BE2C (cell line): ENCODE results near the gene NOS2.

Experiments
- DNase-seq: peaks from one replicate; pipeline ENCODE4 v3.0.0-alpha.2; 2020
- H3K27me3 ChIP-seq: fragments of 250-450 bp; sonication (Bioruptor Pico); 2 replicates; pipeline ENCODE4 v1.5.1; 2020; ENCODE audit warnings: mild to moderate bottlenecking
- H3K36me3 ChIP-seq: fragments of 250-450 bp; sonication (Bioruptor Pico); 2 replicates; pipeline ENCODE4 v1.5.1; 2020; ENCODE audit warnings: mild to moderate bottlenecking
- H3K4me1 ChIP-seq: fragments of 250-450 bp; sonication (Bioruptor Pico); 2 replicates; pipeline ENCODE4 v1.5.1; 2020
- H3K4me3 ChIP-seq: 2 replicates; pipeline ENCODE4 v1.5.1; 2011; ENCODE audit warnings: low read depth, low read length
- H3K9me3 ChIP-seq: fragments of 250-450 bp; sonication (Bioruptor Pico); 2 replicates; pipeline ENCODE4 v1.5.1; 2020
- TF ChIP-seq, protein P1 (sequence below): IDR thresholded peaks from 2 replicates; pipeline ENCODE4 v1.5.1; 2012; ENCODE audit warnings: mild to moderate bottlenecking, low read depth, low read length

Gene NOS2

DNA sequence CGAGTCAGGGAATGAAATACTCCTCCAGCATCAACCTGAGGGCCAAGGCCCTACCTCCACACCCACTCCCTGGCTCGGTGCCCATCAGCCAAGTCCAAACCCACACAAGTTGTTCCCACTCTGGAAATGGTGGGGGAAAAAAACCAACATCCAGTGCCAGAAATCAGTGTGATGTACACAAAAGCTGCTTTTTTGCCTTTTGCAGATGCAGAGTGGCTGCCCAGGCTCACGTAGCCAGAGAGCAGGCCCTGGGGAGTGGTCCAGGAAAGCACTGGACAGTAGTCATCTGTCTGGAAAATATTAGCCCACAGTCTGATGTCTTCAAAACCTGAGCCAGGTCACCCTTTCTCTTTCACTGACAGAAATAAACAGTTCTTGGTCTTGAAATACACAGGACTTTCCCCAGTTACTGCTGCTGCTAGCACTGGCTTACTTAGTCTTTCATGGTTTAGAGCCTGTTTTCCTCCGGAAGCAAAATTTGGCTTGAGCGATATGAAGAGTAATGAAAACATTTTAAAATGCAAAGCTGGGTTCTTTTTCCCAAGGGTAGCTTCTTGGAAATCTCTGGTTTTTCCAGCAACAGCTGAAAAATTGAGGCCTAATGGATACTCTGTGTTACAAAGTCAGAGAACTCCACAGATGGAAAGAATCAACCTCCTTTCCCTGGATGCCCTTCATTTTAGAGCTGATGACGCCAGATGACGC is 18.2 kb upstream of the NOS2 start:
- H3K27me3 ChIP-seq, result no peaks in the 10 kb centered on the region
- no peaks in the 10 kb centered on the region for H3K4me1 ChIP-seq
- H3K4me3 ChIP-seq, result no peak overlapping the region
- H3K9me3 ChIP-seq, result no peaks in the 10 kb centered on the region
- no peak for DNase-seq
- H3K36me3 ChIP-seq, result no peaks in the 10 kb centered on the region
- TF ChIP-seq, protein P1, sequence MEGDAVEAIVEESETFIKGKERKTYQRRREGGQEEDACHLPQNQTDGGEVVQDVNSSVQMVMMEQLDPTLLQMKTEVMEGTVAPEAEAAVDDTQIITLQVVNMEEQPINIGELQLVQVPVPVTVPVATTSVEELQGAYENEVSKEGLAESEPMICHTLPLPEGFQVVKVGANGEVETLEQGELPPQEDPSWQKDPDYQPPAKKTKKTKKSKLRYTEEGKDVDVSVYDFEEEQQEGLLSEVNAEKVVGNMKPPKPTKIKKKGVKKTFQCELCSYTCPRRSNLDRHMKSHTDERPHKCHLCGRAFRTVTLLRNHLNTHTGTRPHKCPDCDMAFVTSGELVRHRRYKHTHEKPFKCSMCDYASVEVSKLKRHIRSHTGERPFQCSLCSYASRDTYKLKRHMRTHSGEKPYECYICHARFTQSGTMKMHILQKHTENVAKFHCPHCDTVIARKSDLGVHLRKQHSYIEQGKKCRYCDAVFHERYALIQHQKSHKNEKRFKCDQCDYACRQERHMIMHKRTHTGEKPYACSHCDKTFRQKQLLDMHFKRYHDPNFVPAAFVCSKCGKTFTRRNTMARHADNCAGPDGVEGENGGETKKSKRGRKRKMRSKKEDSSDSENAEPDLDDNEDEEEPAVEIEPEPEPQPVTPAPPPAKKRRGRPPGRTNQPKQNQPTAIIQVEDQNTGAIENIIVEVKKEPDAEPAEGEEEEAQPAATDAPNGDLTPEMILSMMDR, result no peak

DNA sequence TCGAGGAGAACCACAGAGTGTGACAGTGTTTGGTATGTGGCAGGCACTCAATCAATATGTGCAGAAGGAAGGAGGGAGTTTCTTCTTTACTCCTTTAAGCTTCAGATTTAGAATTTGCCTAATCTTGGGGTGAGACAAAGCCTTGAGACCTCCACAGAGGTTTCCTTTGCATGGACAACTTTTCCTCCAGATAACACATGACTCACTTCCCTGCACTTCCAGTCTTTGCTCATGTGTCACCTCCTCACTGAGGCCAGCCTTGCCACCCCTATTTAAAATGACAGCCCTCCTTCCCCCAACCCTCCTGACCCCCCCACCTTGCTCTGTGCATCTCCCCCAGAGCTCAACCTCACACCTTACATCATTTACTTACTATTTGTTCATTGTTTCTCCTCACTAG is 17.4 kb upstream of the NOS2 start:
- no peak overlapping the region for H3K4me3 ChIP-seq
- DNase-seq, result no peak
- H3K27me3 ChIP-seq, result no peaks in the 10 kb centered on the region
- no peaks in the 10 kb centered on the region for H3K9me3 ChIP-seq
- no peaks in the 10 kb centered on the region for H3K4me1 ChIP-seq
- TF ChIP-seq, protein P1, result no peak
- no peaks in the 10 kb centered on the region for H3K36me3 ChIP-seq

- H3K36me3 ChIP-seq, result no peaks in the 10 kb centered on the region
- no peaks in the 10 kb centered on the region for H3K27me3 ChIP-seq
- H3K4me3 ChIP-seq, result no peak overlapping the region
- no peaks in the 10 kb centered on the region for H3K4me1 ChIP-seq
- TF ChIP-seq, protein P1, result no peak
- H3K9me3 ChIP-seq, result no peaks in the 10 kb centered on the region
- no peak for DNase-seq
Measured at GRCh38 chr17:27816946-27817345, 16.6 kb upstream of the NOS2 start.

DNA sequence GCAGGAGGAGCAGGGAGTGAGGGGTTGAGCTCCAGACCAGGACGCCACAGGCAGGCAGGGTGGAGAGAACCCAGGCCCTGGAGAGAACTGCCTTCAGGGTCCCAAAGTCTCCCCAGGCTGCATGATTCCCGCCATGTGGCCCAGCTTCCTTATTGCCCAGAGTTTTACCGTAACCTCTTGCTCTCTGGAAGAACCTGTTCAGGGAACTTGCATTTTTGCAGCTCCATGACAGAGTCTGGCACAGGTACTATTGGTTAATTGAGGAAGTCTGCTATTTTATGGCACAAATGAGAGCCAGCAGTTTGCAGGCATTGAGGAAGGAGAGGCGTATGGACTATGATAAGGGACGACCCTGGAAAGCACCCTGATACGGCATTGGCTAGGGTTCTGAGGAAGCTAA is 11.6 kb upstream of the NOS2 start:
- no peaks in the 10 kb centered on the region for H3K36me3 ChIP-seq
- no peak overlapping the region for H3K4me3 ChIP-seq
- no peaks in the 10 kb centered on the region for H3K9me3 ChIP-seq

DNA sequence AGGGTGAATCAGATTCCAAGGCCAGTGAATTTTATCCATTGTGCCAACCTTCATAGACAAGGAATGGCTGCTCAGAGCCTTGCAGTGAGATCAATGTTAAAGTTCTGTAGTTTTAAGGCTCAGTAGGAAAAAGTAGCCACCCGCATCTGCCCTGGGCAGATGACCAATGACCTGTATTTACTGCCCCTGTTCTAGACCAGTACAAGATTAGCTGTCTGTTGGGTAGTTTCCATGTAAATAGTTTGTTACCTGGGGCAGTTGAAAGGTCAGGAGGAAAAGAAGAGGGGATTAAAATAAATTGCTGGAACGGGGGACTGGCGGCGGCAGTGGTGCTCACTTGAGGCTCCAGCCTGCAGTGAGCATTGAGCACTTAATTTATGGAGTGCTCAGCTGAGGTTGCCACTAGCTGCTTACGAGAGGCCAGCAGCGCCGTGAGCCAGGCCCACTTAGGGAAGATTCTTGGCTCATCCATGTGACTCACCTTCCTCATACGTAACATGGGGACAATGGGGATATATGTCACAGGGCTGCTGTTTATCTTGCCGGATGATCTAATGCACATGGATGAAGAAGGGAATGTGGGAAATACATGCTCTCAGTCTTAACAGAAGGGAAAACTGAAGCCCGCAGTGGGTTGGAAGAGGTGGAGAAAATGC is 10.7 kb upstream of the NOS2 start:
- Histone ChIP-seq H3K4me3 (no peak overlapping the region), H3K27me3 (no peaks in the 10 kb centered on the region), H3K36me3 (no peaks in the 10 kb centered on the region), H3K9me3 (no peaks in the 10 kb centered on the region), H3K4me1 (no peaks in the 10 kb centered on the region)
- TF ChIP-seq, protein P1, result no peak
- DNase-seq, result no peak

More for the DNA sequence above, 11.6 kb upstream of the NOS2 start:
- no peaks in the 10 kb centered on the region for H3K4me1 ChIP-seq
- H3K27me3 ChIP-seq, result no peaks in the 10 kb centered on the region
- no peak for DNase-seq
- TF ChIP-seq, protein P1, result no peak

DNA sequence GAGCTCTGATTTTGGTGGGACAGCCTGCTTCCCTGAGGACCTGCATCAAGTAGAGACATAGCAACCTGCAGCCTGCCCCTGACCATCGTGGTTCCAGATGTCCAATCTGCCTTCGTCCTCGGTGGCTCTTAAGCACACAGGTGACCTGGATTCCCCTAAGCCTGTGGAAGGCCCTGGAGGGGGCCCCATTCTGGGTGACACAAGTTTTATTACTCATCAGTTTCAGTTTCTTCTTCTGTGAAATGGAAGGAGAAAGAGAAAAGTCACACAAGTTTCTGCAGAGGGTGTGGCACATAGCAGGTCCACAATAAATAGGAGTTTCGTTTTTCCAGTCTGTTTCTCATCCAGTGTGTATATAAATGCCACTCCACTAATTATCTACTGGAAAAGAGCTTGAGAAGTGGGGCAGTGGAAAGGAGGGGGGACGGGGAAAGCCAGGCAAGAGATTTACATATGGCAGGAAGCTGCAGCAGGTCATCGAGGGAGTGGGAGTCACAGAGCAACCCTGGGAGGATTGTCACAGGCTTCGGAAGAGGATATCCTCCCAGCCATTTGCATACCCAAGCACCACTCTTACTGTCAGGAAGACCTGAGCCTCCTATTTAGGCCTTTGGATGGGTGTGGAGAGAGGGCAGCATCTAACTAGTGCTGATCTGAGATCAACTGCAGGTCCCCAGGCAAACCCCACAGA is 10.0 kb upstream of the NOS2 start:
- Histone ChIP-seq H3K36me3 (no peaks in the 10 kb centered on the region), H3K27me3 (no peaks in the 10 kb centered on the region), H3K4me3 (no peak overlapping the region), H3K9me3 (no peaks in the 10 kb centered on the region), H3K4me1 (no peaks in the 10 kb centered on the region)
- no peak for DNase-seq
- TF ChIP-seq, protein P1, result no peak
